BJ (cell line): ENCODE results near the gene EHBP1L1. TPM values are rescaled to one million over a fixed set of nuclear protein-coding genes. Genes with fewer than 3 reads are reported as not detected.

Source experiments
- CTCF ChIA-PET: fragments of 350-600 bp; formaldehyde crosslinking; extraction: SDS; loops from one replicate; lab custom pipeline; 2021; ENCODE audit warnings: antibody characterized with exemption, inconsistent platforms; lab: Yijun Ruan, JAX
- POLR2A ChIA-PET: fragments of 300-600 bp; sonication (Branson Sonifier 250); formaldehyde crosslinking; extraction: SDS; loops from one replicate; lab custom pipeline; 2021; ENCODE audit warnings: antibody characterized with exemption; lab: Charles Lee
- DNase-seq: peaks from one replicate; pipeline ENCODE4 v3.0.0-alpha.2; 2011; ENCODE audit warnings: low read depth
- H3K27me3 ChIP-seq: 2 replicates; pipeline ENCODE4 v1.6.0; 2011; ENCODE audit warnings: low read length; ENCODE audit not compliant: control insufficient read depth, insufficient read depth
- H3K36me3 ChIP-seq: 2 replicates; pipeline ENCODE4 v1.5.1; 2011; ENCODE audit warnings: low read length; ENCODE audit not compliant: control insufficient read depth, insufficient read depth
- H3K4me3 ChIP-seq: 2 replicates; pipeline ENCODE4 v1.5.1; 2011; ENCODE audit warnings: low read depth, mild to moderate bottlenecking, control low read depth, low read length
- CTCF ChIP-seq: IDR thresholded peaks from 2 replicates; pipeline ENCODE4 v1.5.1; 2011; ENCODE audit warnings: low read depth, mild to moderate bottlenecking, control low read depth, inconsistent platforms, low read length, moderate library complexity; ENCODE audit not compliant: insufficient read depth
- polyA plus RNA-seq: library from polyadenylated mRNA; depleted of rRNA; stranded (reverse); fragments of >200 nt; gene quantifications from 2 replicates; pipeline ENCODE4 v1.2.3, GENCODE V29; 2011

Gene EHBP1L1
- polyA plus RNA-seq, 1 experiment, result 30.9 TPM

- ChIA-PET CTCF (no interaction called here), POLR2A (no interaction called here)
- DNase-seq, result no peak
- Histone ChIP-seq H3K36me3 (peaks cover 51% of the 10 kb centered on the region), H3K4me3 (no peak overlapping the region), H3K27me3 (no peaks in the 10 kb centered on the region)
- no peak for TF ChIP-seq CTCF
These were observed 43.3 kb upstream of the EHBP1L1 start for GRCh38 chr11:65532388-65533064.

- TF ChIP-seq CTCF, result no peak
- H3K4me3 ChIP-seq, result no peak overlapping the region
- ChIA-PET CTCF (interaction anchor here (2.5 kb wide), 1 partner anchor 58 kb away, joined by 8 read pairs; no protein-coding TSS in a partner anchor), POLR2A (no interaction called here)
- no peak for DNase-seq
- peaks cover 60% of the 10 kb centered on the region for H3K36me3 ChIP-seq
- no peaks in the 10 kb centered on the region for H3K27me3 ChIP-seq
These were observed 40.8 kb upstream of the EHBP1L1 start for GRCh38 chr11:65535102-65535501.

- POLR2A ChIA-PET, result interaction anchor here (0.8 kb wide), 1 partner anchor 35 kb away, joined by 7 read pairs; no protein-coding TSS in a partner anchor
- no peak for TF ChIP-seq CTCF
These were observed 39.2 kb upstream of the EHBP1L1 start for GRCh38 chr11:65536412-65537295.

GRCh38 chr11:65537296-65537597 is 38.6 kb upstream of the EHBP1L1 start:
- ChIA-PET CTCF (interaction anchor here (1.5 to 2.5 kb wide), 3 partner anchors 8 to 56 kb away, joined by 5 to 8 read pairs (median 6); partner anchors contain the start of gene FAM89B), POLR2A (no interaction called here)
- no peak for TF ChIP-seq CTCF
- Histone ChIP-seq H3K27me3 (no peaks in the 10 kb centered on the region), H3K4me3 (no peak overlapping the region), H3K36me3 (peaks cover 47% of the 10 kb centered on the region)
- no peak for DNase-seq

More at GRCh38 chr11:65536412-65537295, 39.2 kb upstream of the EHBP1L1 start:
- H3K27me3 ChIP-seq, result no peaks in the 10 kb centered on the region
- H3K4me3 ChIP-seq, result no peak overlapping the region
- CTCF ChIA-PET, result interaction anchor here (1.0 to 2.5 kb wide), 3 partner anchors 10 to 57 kb away, joined by 3 to 8 read pairs (median 6); partner anchors contain the start of gene FAM89B
- DNase-seq, result no peak
- peaks cover 47% of the 10 kb centered on the region for H3K36me3 ChIP-seq
